ENCODE data around the gene KLF11.

The KLF11 gene

GRCh38 chr2:10034333-10035052, 8.9 kb upstream of the KLF11 start:
- Histone ChIP-seq H3K4me3 (ENCODE audit: low read length) (no peak overlapping the region), H3K9me3 (ENCODE audit: low read length) (no peaks in the 10 kb centered on the region), H3K36me3 (ENCODE audit: insufficient read depth, low read length) (no peaks in the 10 kb centered on the region), H3K27me3 (ENCODE audit: insufficient read depth, low read length) (peaks cover 2% of the 10 kb centered on the region), H2AFZ (ENCODE audit: low read depth, low read length) (no peak overlapping the region), H3K4me1 (ENCODE audit: insufficient read depth, low read length) (peaks cover 6% of the 10 kb centered on the region)

GRCh38 chr2:10035053-10035422, 8.3 kb upstream of the KLF11 start:
- H3K36me3 ChIP-seq (ENCODE audit: insufficient read depth, low read length), result no peaks in the 10 kb centered on the region
- no peak overlapping the region for H2AFZ ChIP-seq (ENCODE audit: low read depth, low read length)
- H3K4me3 ChIP-seq (ENCODE audit: low read length), result no peak overlapping the region
- H3K9me3 ChIP-seq (ENCODE audit: low read length), result no peaks in the 10 kb centered on the region
- H3K27me3 ChIP-seq (ENCODE audit: insufficient read depth, low read length), result peaks cover 2% of the 10 kb centered on the region
- peaks cover 2% of the 10 kb centered on the region for H3K4me1 ChIP-seq (ENCODE audit: insufficient read depth, low read length)

- Histone ChIP-seq H3K4me3 (ENCODE audit: low read length) (no peak overlapping the region), H3K36me3 (ENCODE audit: insufficient read depth, low read length) (no peaks in the 10 kb centered on the region), H2AFZ (ENCODE audit: low read depth, low read length) (no peak overlapping the region), H3K4me1 (ENCODE audit: insufficient read depth, low read length) (no peaks in the 10 kb centered on the region), H3K27me3 (ENCODE audit: insufficient read depth, low read length) (peaks cover 2% of the 10 kb centered on the region), H3K9me3 (ENCODE audit: low read length) (no peaks in the 10 kb centered on the region)
These were observed 7.7 kb upstream of the KLF11 start for GRCh38 chr2:10035633-10036032.

GRCh38 chr2:10036095-10036884, 7.1 kb upstream of the KLF11 start:
- Histone ChIP-seq H3K4me1 (ENCODE audit: insufficient read depth, low read length) (no peaks in the 10 kb centered on the region), H3K27me3 (ENCODE audit: insufficient read depth, low read length) (peaks cover 2% of the 10 kb centered on the region), H3K9me3 (ENCODE audit: low read length) (no peaks in the 10 kb centered on the region), H3K4me3 (ENCODE audit: low read length) (no peak overlapping the region), H3K36me3 (ENCODE audit: insufficient read depth, low read length) (no peaks in the 10 kb centered on the region), H2AFZ (ENCODE audit: low read depth, low read length) (no peak overlapping the region)

GRCh38 chr2:10038123-10038522, 5.2 kb upstream of the KLF11 start:
- H3K4me1 ChIP-seq (ENCODE audit: insufficient read depth, low read length), result peaks cover 11% of the 10 kb centered on the region
- no peak overlapping the region for H3K4me3 ChIP-seq (ENCODE audit: low read length)

GRCh38 chr2:10038716-10039115, 4.6 kb upstream of the KLF11 start:
- no peak overlapping the region for H2AFZ ChIP-seq (ENCODE audit: low read depth, low read length)
- H3K4me1 ChIP-seq (ENCODE audit: insufficient read depth, low read length), result peaks cover 11% of the 10 kb centered on the region
- H3K27me3 ChIP-seq (ENCODE audit: insufficient read depth, low read length), result no peaks in the 10 kb centered on the region
- no peak overlapping the region for H3K4me3 ChIP-seq (ENCODE audit: low read length)
- H3K9me3 ChIP-seq (ENCODE audit: low read length), result no peaks in the 10 kb centered on the region
- no peaks in the 10 kb centered on the region for H3K36me3 ChIP-seq (ENCODE audit: insufficient read depth, low read length)

More at GRCh38 chr2:10038123-10038522, 5.2 kb upstream of the KLF11 start:
- Histone ChIP-seq H3K9me3 (ENCODE audit: low read length) (no peaks in the 10 kb centered on the region), H3K27me3 (ENCODE audit: insufficient read depth, low read length) (no peaks in the 10 kb centered on the region), H2AFZ (ENCODE audit: low read depth, low read length) (no peak overlapping the region), H3K36me3 (ENCODE audit: insufficient read depth, low read length) (no peaks in the 10 kb centered on the region)

GRCh38 chr2:10039658-10040410, 3.5 kb upstream of the KLF11 start:
- Histone ChIP-seq H2AFZ (ENCODE audit: low read depth, low read length) (no peak overlapping the region), H3K4me3 (ENCODE audit: low read length) (no peak overlapping the region), H3K27me3 (ENCODE audit: insufficient read depth, low read length) (no peaks in the 10 kb centered on the region), H3K4me1 (ENCODE audit: insufficient read depth, low read length) (peaks cover 13% of the 10 kb centered on the region), H3K9me3 (ENCODE audit: low read length) (no peaks in the 10 kb centered on the region), H3K36me3 (ENCODE audit: insufficient read depth, low read length) (no peaks in the 10 kb centered on the region)

- H3K4me3 ChIP-seq (ENCODE audit: low read length), result no peak overlapping the region
- H3K27me3 ChIP-seq (ENCODE audit: insufficient read depth, low read length), result no peaks in the 10 kb centered on the region
- peaks cover 13% of the 10 kb centered on the region for H3K4me1 ChIP-seq (ENCODE audit: insufficient read depth, low read length)
- peaks cover 4% of the 10 kb centered on the region for H3K36me3 ChIP-seq (ENCODE audit: insufficient read depth, low read length)
- H2AFZ ChIP-seq (ENCODE audit: low read depth, low read length), result no peak overlapping the region
- H3K9me3 ChIP-seq (ENCODE audit: low read length), result no peaks in the 10 kb centered on the region
These were observed 1.6 kb upstream of the KLF11 start for GRCh38 chr2:10041711-10042110.

GRCh38 chr2:10042301-10043161, 819 bp upstream of the KLF11 start:
- Histone ChIP-seq H3K4me3 (ENCODE audit: low read length) (peak overlapping the region; percentile 63), H2AFZ (ENCODE audit: low read depth, low read length) (peak overlapping the region; percentile 52), H3K36me3 (ENCODE audit: insufficient read depth, low read length) (peaks cover 8% of the 10 kb centered on the region), H3K27me3 (ENCODE audit: insufficient read depth, low read length) (no peaks in the 10 kb centered on the region), H3K4me1 (ENCODE audit: insufficient read depth, low read length) (peaks cover 13% of the 10 kb centered on the region), H3K9me3 (ENCODE audit: low read length) (no peaks in the 10 kb centered on the region)

GRCh38 chr2:10043906-10044601, 704 bp downstream of the KLF11 start:
- Histone ChIP-seq H2AFZ (ENCODE audit: low read depth, low read length) (no peak overlapping the region), H3K36me3 (ENCODE audit: insufficient read depth, low read length) (peaks cover 20% of the 10 kb centered on the region), H3K4me1 (ENCODE audit: insufficient read depth, low read length) (peaks cover 13% of the 10 kb centered on the region), H3K27me3 (ENCODE audit: insufficient read depth, low read length) (no peaks in the 10 kb centered on the region), H3K9me3 (ENCODE audit: low read length) (no peaks in the 10 kb centered on the region), H3K4me3 (ENCODE audit: low read length) (peak overlapping the region; percentile 75)

- Histone ChIP-seq H3K36me3 (ENCODE audit: insufficient read depth, low read length) (peaks cover 28% of the 10 kb centered on the region), H2AFZ (ENCODE audit: low read depth, low read length) (no peak overlapping the region)
These were observed 2.4 kb downstream of the KLF11 start for GRCh38 chr2:10045561-10046355.

More at GRCh38 chr2:10045561-10046355, 2.4 kb downstream of the KLF11 start:
- H3K4me3 ChIP-seq (ENCODE audit: low read length), result no peak overlapping the region
- H3K4me1 ChIP-seq (ENCODE audit: insufficient read depth, low read length), result peaks cover 13% of the 10 kb centered on the region
- H3K9me3 ChIP-seq (ENCODE audit: low read length), result no peaks in the 10 kb centered on the region
- H3K27me3 ChIP-seq (ENCODE audit: insufficient read depth, low read length), result no peaks in the 10 kb centered on the region
